ENCODE data around the gene ADCK1. TPM values are rescaled to one million over a fixed set of nuclear protein-coding genes. Genes with fewer than 3 reads are reported as not detected.

ADCK1 gene
- total and polyA plus RNA-seq, 8 donors: 0.58 to 39.1 (median 4.0) TPM

- DNase-seq: no peak
- Histone ChIP-seq H3K4me1 (peaks cover 5 to 12% (median 9%) of the 10 kb centered on the region in 4 donors), H3K27me3 (peaks cover 0 to 23% (median 4%) of the 10 kb centered on the region in 3 donors), H3K4me3 (no peak overlapping the region), H3K9me3 (no peaks in the 10 kb centered on the region), H3K27ac (no peak overlapping the region), H3K36me3 (no peaks in the 10 kb centered on the region)
- intact Hi-C loops (cut with DNase I; ENCODE audit: low total_unique reads): no loop called here
- 36 to 46% (median 44%) methylated on average over 2 of the region's 2 CpGs for WGBS, 5 donors
- TF ChIP-seq POLR2AphosphoS5 (IDR thresholded peaks at IDR 0.05): no peak
- no peak for TF ChIP-seq CTCF (IDR thresholded peaks at IDR 0.05)
- no peak for TF ChIP-seq POLR2A (IDR thresholded peaks at IDR 0.05)
- no peak for TF ChIP-seq EP300 (IDR thresholded peaks at IDR 0.05)
Measured at GRCh38 chr14:77976591-77976990, 176.7 kb downstream of the ADCK1 start.

- WGBS, 5 donors: 67 to 76% (median 74%) methylated on average over 6 of the region's 6 CpGs
- no peak overlapping the region for H3K27ac ChIP-seq
- no peaks in the 10 kb centered on the region for H3K9me3 ChIP-seq
- intact Hi-C loops (cut with DNase I; ENCODE audit: low total_unique reads): no loop called here
- TF ChIP-seq EP300 (IDR thresholded peaks at IDR 0.05) (no peak), POLR2A (IDR thresholded peaks at IDR 0.05) (no peak), CTCF (IDR thresholded peaks at IDR 0.05) (no peak), POLR2AphosphoS5 (IDR thresholded peaks at IDR 0.05) (no peak)
- H3K4me3 ChIP-seq: no peak overlapping the region
- H3K36me3 ChIP-seq: no peaks in the 10 kb centered on the region
- H3K27me3 ChIP-seq: peaks cover 0 to 25% (median 4%) of the 10 kb centered on the region in 3 donors
- no peak for DNase-seq
- peaks cover 5 to 13% (median 9%) of the 10 kb centered on the region in 4 donors for H3K4me1 ChIP-seq
Measured at GRCh38 chr14:77979171-77979570, 179.3 kb downstream of the ADCK1 start.

GRCh38 chr14:77979666-77980351 lies 179.9 kb downstream of the ADCK1 start:
- no peak for DNase-seq
- peaks cover 0 to 25% (median 4%) of the 10 kb centered on the region in 3 donors for H3K27me3 ChIP-seq
- H3K36me3 ChIP-seq: no peaks in the 10 kb centered on the region
- no peak for TF ChIP-seq POLR2A (IDR thresholded peaks at IDR 0.05)
- TF ChIP-seq EP300 (IDR thresholded peaks at IDR 0.05): no peak
- no peak for TF ChIP-seq CTCF (IDR thresholded peaks at IDR 0.05)
- no peak for TF ChIP-seq POLR2AphosphoS5 (IDR thresholded peaks at IDR 0.05)
- intact Hi-C loops (cut with DNase I; ENCODE audit: low total_unique reads): no loop called here
- peaks cover 5 to 14% (median 9%) of the 10 kb centered on the region in 4 donors for H3K4me1 ChIP-seq
- no peak overlapping the region for H3K27ac ChIP-seq
- 52 to 68% (median 61%) methylated on average over 14 of the region's 14 CpGs for WGBS, 5 donors
- H3K4me3 ChIP-seq: no peak overlapping the region
- no peaks in the 10 kb centered on the region for H3K9me3 ChIP-seq

- DNase-seq: peak; percentile 83 to 84
- H3K27me3 ChIP-seq: peaks cover 0 to 25% (median 4%) of the 10 kb centered on the region in 3 donors
- peak overlapping the region; percentile 31 to 53 (median 41) for H3K4me3 ChIP-seq
- H3K9me3 ChIP-seq: no peaks in the 10 kb centered on the region
- intact Hi-C loops (cut with DNase I; ENCODE audit: low total_unique reads): no loop called here
- peak overlapping the region; percentile 42 to 64 (median 51) for H3K27ac ChIP-seq
- peaks cover 5 to 23% (median 9%) of the 10 kb centered on the region in 4 donors for H3K4me1 ChIP-seq
- H3K36me3 ChIP-seq: no peaks in the 10 kb centered on the region
- 6 to 15% (median 8%) methylated on average over 16 to 45 of the region's 45 CpGs for WGBS, 5 donors
- TF ChIP-seq POLR2AphosphoS5 (IDR thresholded peaks at IDR 0.05) (peak in 2 of 3 donors; percentile 37 to 73), POLR2A (IDR thresholded peaks at IDR 0.05) (no peak), EP300 (IDR thresholded peaks at IDR 0.05) (no peak), CTCF (IDR thresholded peaks at IDR 0.05) (no peak)
Measured at GRCh38 chr14:77980475-77981321, 180.8 kb downstream of the ADCK1 start.
